Stomach (tissue), 9 donors: Measurements from ENCODE around the gene VEGFA. TPM values are rescaled to one million over a fixed set of nuclear protein-coding genes. Genes with fewer than 3 reads are reported as not detected.

Experiments used
- DNase-seq, 2 donors: peaks; one replicate each; pipeline versions ENCODE4 v3.0.0 to v3.0.0-alpha.2; 2013 to 2019
- H3K27ac ChIP-seq, 5 donors: fragments of 200-600 bp in 4 of 5; sonication (generic) in 4 of 5; one replicate each; pipeline ENCODE4 v1.5.1; 2013 to 2019; ENCODE audit warnings: mild to moderate bottlenecking in 1 of 5, moderate library complexity in 1 of 5
- H3K27me3 ChIP-seq, 3 donors: fragments of 200-600 bp; sonication (generic); one replicate each; pipeline ENCODE4 v1.5.1; 2017 to 2019; ENCODE audit warnings: mixed run types in 1 of 3
- H3K36me3 ChIP-seq, 4 donors: fragments of 200-600 bp; sonication (generic); 1 replicate in 3 of 4; 2 replicates in 1 of 4; pipeline ENCODE4 v1.5.1; 2016 to 2019
- H3K4me1 ChIP-seq, 4 donors: fragments of 200-600 bp; sonication (generic); one replicate each; pipeline ENCODE4 v1.5.1; 2016 to 2019
- H3K4me3 ChIP-seq, 4 donors: fragments of 200-600 bp; sonication (generic) in 3 of 4; one replicate each; pipeline ENCODE4 v1.5.1; 2016 to 2019; ENCODE audit warnings: mild to moderate bottlenecking in 1 of 4
- H3K9me3 ChIP-seq, 4 donors: fragments of 200-600 bp; sonication (generic); one replicate each; pipeline ENCODE4 v1.5.1; 2016 to 2019
- CTCF ChIP-seq, 7 experiments: fragments of 450-650 bp in 4 of 7; fragments of 200-600 bp in 3 of 7; sonication (generic) in 3 of 7; IDR thresholded peaks; one replicate each; pipeline ENCODE4 v1.5.1; 2016 to 2019; ENCODE audit warnings: antibody characterized with exemption in 7 of 7, control low read depth in 2 of 7, mild to moderate bottlenecking in 1 of 7
- EP300 ChIP-seq: sonication (generic); formaldehyde crosslinking; IDR thresholded peaks from one replicate; pipeline ENCODE4 v1.6.1; 2017; ENCODE audit warnings: antibody characterized with exemption
- POLR2A ChIP-seq, 4 donors: fragments of 450-650 bp; IDR thresholded peaks; one replicate each; pipeline ENCODE4 v1.6.1; 2016; ENCODE audit warnings: antibody characterized with exemption in 4 of 4, control low read depth in 2 of 4, mild to moderate bottlenecking in 1 of 4, moderate library complexity in 1 of 4
- POLR2AphosphoS5 ChIP-seq, 3 donors: sonication (generic); formaldehyde crosslinking; IDR thresholded peaks; one replicate each; pipeline ENCODE4 v1.6.1; 2016; ENCODE audit warnings: antibody characterized with exemption in 3 of 3
- WGBS, 5 donors: extraction: QIAGEN DNeasy Blood & Tissue Kit in 3 of 5; methylation state at CpG; one replicate each; pipeline versions ENCODE4 v1.1.5 to v1.1.7; 2013 to 2018; 5-methylcytosine and 5-hydroxymethylcytosine counted together
- intact Hi-C: fragments of 100-400 bp; cut with DNase I; formaldehyde crosslinking; loops from one replicate; pipeline ENCODE4 v1.15.1; 2023; ENCODE audit warnings: low total_unique reads
- polyA plus RNA-seq, 3 donors: library from polyadenylated mRNA; stranded (reverse); fragments of 200-250 nt; gene quantifications; one replicate each; pipeline ENCODE4 v1.2.3, GENCODE V29; 2013
- total RNA-seq, 5 donors: library from RNA; depleted of rRNA; stranded (reverse); fragments of >200 nt; gene quantifications; one replicate each; pipeline versions ENCODE4 v1.1.0 to v1.2.3, GENCODE V29; 2014 to 2016
- donor health status: healthy with polysubstance abuse.
- donor health status: Bipolar disorder and iron deficiency.
- donor health status: healthy.

VEGFA gene
- total and polyA plus RNA-seq, 8 donors = 28.6 to 438 (median 235) TPM

- no peak overlapping the region for H3K4me3 ChIP-seq
- H3K27ac ChIP-seq = no peak overlapping the region
- intact Hi-C loops = loop anchor here (10.0 kb wide), 1 partner anchor 98 kb away; no protein-coding TSS in a partner anchor
- no peaks in the 10 kb centered on the region for H3K27me3 ChIP-seq
- TF ChIP-seq CTCF (IDR thresholded peaks at IDR 0.05) = no peak
- TF ChIP-seq EP300 = no peak
- no peak for TF ChIP-seq POLR2A (IDR thresholded peaks at IDR 0.05)
- TF ChIP-seq POLR2AphosphoS5 (IDR thresholded peaks at IDR 0.05) = no peak
- no peaks in the 10 kb centered on the region for H3K36me3 ChIP-seq
- H3K9me3 ChIP-seq = no peaks in the 10 kb centered on the region
- 33 to 48% (median 35%) methylated on average over 6 of the region's 6 CpGs for WGBS, 5 donors
- peaks cover 2 to 31% (median 13%) of the 10 kb centered on the region in 4 donors for H3K4me1 ChIP-seq
- DNase-seq = peak in 1 of 2 donors; percentile 75
Observed at GRCh38 chr6:43762966-43763695, 6.9 kb upstream of the VEGFA start.

- no peak for DNase-seq
- Histone ChIP-seq H3K27me3 (no peaks in the 10 kb centered on the region), H3K9me3 (no peaks in the 10 kb centered on the region), H3K4me1 (peaks cover 7 to 40% (median 20%) of the 10 kb centered on the region in 4 donors), H3K36me3 (no peaks in the 10 kb centered on the region), H3K4me3 (no peak overlapping the region), H3K27ac (no peak overlapping the region)
- no peak for TF ChIP-seq CTCF (IDR thresholded peaks at IDR 0.05)
- TF ChIP-seq EP300 = no peak
- no peak for TF ChIP-seq POLR2AphosphoS5 (IDR thresholded peaks at IDR 0.05)
- no peak for TF ChIP-seq POLR2A (IDR thresholded peaks at IDR 0.05)
- intact Hi-C loops = loop anchor here (10.0 kb wide), 1 partner anchor 99 kb away; no protein-coding TSS in a partner anchor
- WGBS, 5 donors = 84 to 97% (median 93%) methylated on average over 7 of the region's 7 CpGs
Observed at GRCh38 chr6:43763812-43764522, 6.0 kb upstream of the VEGFA start.

- peaks cover 7 to 48% (median 26%) of the 10 kb centered on the region in 4 donors for H3K4me1 ChIP-seq
- H3K27ac ChIP-seq = no peak overlapping the region
- TF ChIP-seq EP300 = no peak
- no peak for TF ChIP-seq CTCF (IDR thresholded peaks at IDR 0.05)
- TF ChIP-seq POLR2A (IDR thresholded peaks at IDR 0.05) = no peak
- TF ChIP-seq POLR2AphosphoS5 (IDR thresholded peaks at IDR 0.05) = no peak
- H3K36me3 ChIP-seq = no peaks in the 10 kb centered on the region
- peak in 1 of 2 donors; percentile 5 for DNase-seq
- WGBS, 5 donors = 82 to 92% (median 87%) methylated on average over 3 to 5 of the region's 5 CpGs
- no peak overlapping the region for H3K4me3 ChIP-seq
- H3K9me3 ChIP-seq = no peaks in the 10 kb centered on the region
- intact Hi-C loops = loop anchor here (5.0 to 10.0 kb wide), 2 partner anchors 100 to 313 kb away; no protein-coding TSS in a partner anchor
- no peaks in the 10 kb centered on the region for H3K27me3 ChIP-seq
Observed at GRCh38 chr6:43764772-43765171, 5.2 kb upstream of the VEGFA start.

- peaks cover 7 to 49% (median 27%) of the 10 kb centered on the region in 4 donors for H3K4me1 ChIP-seq
- no peaks in the 10 kb centered on the region for H3K36me3 ChIP-seq
- H3K27ac ChIP-seq = peak overlapping the region in 3 of 5 donors; percentile 51 to 99 (median 67)
Observed at GRCh38 chr6:43765776-43766499, 4.1 kb upstream of the VEGFA start.

More at GRCh38 chr6:43765776-43766499, 4.1 kb upstream of the VEGFA start:
- no peak overlapping the region for H3K4me3 ChIP-seq
- H3K27me3 ChIP-seq = no peaks in the 10 kb centered on the region
- TF ChIP-seq POLR2A (IDR thresholded peaks at IDR 0.05) = no peak
- no peaks in the 10 kb centered on the region for H3K9me3 ChIP-seq
- DNase-seq = no peak
- intact Hi-C loops = loop anchor here (5.0 to 10.0 kb wide), 2 partner anchors 101 to 311 kb away; no protein-coding TSS in a partner anchor
